ENCODE results near the gene CLMN. TPM values are rescaled to one million over a fixed set of nuclear protein-coding genes. Genes with fewer than 3 reads are reported as not detected.

The CLMN gene
- total and polyA plus RNA-seq, 2 experiments from 2014 or later: 3.2 to 5.7 TPM

DNA sequence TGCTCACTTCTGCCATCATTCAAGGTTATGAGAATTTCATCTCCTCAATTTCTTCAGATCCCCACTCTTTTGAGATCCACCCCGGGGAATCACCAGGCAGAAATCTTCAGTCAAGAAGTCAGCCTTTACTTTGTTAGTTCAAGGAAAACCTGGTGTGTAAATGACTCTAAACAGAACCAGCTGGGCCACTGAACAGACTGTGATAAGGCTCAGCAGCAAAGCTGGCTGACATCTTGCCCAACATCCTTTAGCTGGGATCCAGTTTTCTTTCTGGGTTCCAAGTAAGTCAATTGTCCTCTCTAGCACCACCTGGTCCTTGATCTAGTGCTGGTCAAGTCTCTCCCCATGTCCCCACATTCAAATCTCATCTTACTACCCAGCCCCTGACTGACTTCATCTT lies 11.6 kb downstream of the CLMN start (continued):
- TF ChIP-seq, protein P1, sequence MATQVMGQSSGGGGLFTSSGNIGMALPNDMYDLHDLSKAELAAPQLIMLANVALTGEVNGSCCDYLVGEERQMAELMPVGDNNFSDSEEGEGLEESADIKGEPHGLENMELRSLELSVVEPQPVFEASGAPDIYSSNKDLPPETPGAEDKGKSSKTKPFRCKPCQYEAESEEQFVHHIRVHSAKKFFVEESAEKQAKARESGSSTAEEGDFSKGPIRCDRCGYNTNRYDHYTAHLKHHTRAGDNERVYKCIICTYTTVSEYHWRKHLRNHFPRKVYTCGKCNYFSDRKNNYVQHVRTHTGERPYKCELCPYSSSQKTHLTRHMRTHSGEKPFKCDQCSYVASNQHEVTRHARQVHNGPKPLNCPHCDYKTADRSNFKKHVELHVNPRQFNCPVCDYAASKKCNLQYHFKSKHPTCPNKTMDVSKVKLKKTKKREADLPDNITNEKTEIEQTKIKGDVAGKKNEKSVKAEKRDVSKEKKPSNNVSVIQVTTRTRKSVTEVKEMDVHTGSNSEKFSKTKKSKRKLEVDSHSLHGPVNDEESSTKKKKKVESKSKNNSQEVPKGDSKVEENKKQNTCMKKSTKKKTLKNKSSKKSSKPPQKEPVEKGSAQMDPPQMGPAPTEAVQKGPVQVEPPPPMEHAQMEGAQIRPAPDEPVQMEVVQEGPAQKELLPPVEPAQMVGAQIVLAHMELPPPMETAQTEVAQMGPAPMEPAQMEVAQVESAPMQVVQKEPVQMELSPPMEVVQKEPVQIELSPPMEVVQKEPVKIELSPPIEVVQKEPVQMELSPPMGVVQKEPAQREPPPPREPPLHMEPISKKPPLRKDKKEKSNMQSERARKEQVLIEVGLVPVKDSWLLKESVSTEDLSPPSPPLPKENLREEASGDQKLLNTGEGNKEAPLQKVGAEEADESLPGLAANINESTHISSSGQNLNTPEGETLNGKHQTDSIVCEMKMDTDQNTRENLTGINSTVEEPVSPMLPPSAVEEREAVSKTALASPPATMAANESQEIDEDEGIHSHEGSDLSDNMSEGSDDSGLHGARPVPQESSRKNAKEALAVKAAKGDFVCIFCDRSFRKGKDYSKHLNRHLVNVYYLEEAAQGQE (IDR thresholded peaks at IDR 0.05; ENCODE audit: unreplicated experiment): no peak
- TF ChIP-seq STAT1 (IDR thresholded peaks at IDR 0.05; ENCODE audit: unreplicated experiment): no peak

- no peaks in the 10 kb centered on the region for H3F3A ChIP-seq (replicated peaks; ENCODE audit: low read depth)
- peaks cover 2% of the 10 kb centered on the region; the same call in 1 of the 3 replicates for H3K9me3 Mint-ChIP-seq
- no peaks in the 10 kb centered on the region for H3K9me2 ChIP-seq (ENCODE audit: insufficient read depth)
- H3K4me3 Mint-ChIP-seq: no peak overlapping the region
- H3K79me2 ChIP-seq (replicated peaks; ENCODE audit: insufficient read depth): no peaks in the 10 kb centered on the region
- no peak overlapping the region for H3K4me3 ChIP-seq
- H3K4me2 ChIP-seq: no peak overlapping the region
- no peaks in the 10 kb centered on the region for H3K27me3 ChIP-seq (ENCODE audit: insufficient read depth)
- H3K4me1 Mint-ChIP-seq: peaks cover 17% of the 10 kb centered on the region
- ATAC-seq: no peak
- no peaks in the 10 kb centered on the region for H3K4me1 ChIP-seq (ENCODE audit: insufficient read depth)
- H4K20me1 ChIP-seq (replicated peaks; ENCODE audit: insufficient read depth): no peaks in the 10 kb centered on the region
- DNase-seq (ENCODE audit: low spot score): no peak
- no peak for TF ChIP-seq CREB1 (CRISPR knock-in tag; IDR thresholded peaks at IDR 0.05; ENCODE audit: low read depth)
- TF ChIP-seq STAT1 (IDR thresholded peaks at IDR 0.05; ENCODE audit: unreplicated experiment): no peak
- TF ChIP-seq NANOG (IDR thresholded peaks at IDR 0.05; ENCODE audit: borderline replicate concordance): no peak
- H3K36me3 Mint-ChIP-seq (ENCODE audit: low read depth): no peaks in the 10 kb centered on the region; the same call in 2 of the 3 replicates
- H3K27me3 Mint-ChIP-seq (ENCODE audit: insufficient read depth, low read depth, poor library complexity): peaks cover 15% of the 10 kb centered on the region
- H2AFZ ChIP-seq: no peak overlapping the region
- H3K27ac ChIP-seq (ENCODE audit: low read depth): no peak overlapping the region
- no peak overlapping the region for H3K27ac Mint-ChIP-seq
- H3K36me3 ChIP-seq (ENCODE audit: insufficient read depth): no peaks in the 10 kb centered on the region
Measured at GRCh38 chr14:95307402-95308041, 12.2 kb downstream of the CLMN start.

DNA sequence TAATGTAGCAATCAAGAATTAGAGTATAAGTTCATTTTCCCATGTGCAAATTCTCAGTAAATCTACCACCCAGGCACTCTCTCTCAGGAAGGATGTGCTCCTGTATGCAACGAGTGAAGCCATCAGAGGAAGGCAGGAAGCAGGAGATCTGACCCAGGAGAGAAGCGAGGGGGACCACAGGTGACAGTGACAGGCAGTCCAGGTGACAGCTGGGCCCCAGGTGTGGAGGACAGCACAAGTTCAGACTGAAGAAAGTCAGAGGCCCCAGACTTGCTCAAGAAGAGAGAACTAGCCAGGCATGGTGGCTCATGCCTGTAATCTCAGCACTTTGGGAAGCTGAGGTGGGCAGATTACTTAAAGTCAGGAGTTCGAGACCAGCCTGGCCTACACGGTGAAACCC lies 13.8 kb downstream of the CLMN start:
- H3K4me3 ChIP-seq: no peak overlapping the region
- Mint-ChIP-seq H3K36me3 (ENCODE audit: low read depth) (no peaks in the 10 kb centered on the region; the same call in 2 of the 3 replicates), H3K27me3 (ENCODE audit: insufficient read depth, low read depth, poor library complexity) (peaks cover 11% of the 10 kb centered on the region), H3K4me1 (peaks cover 11% of the 10 kb centered on the region; the same call in 2 of the 3 replicates), H3K27ac (no peak overlapping the region), H3K4me3 (no peak overlapping the region), H3K9me3 (peaks cover 2% of the 10 kb centered on the region; the same call in 1 of the 3 replicates)
- H4K20me1 ChIP-seq (replicated peaks; ENCODE audit: insufficient read depth): no peaks in the 10 kb centered on the region
- H2AFZ ChIP-seq: no peak overlapping the region
- no peak for DNase-seq (ENCODE audit: low spot score)
- ATAC-seq: no peak
- no peak overlapping the region for H3K4me2 ChIP-seq
- no peaks in the 10 kb centered on the region for H3F3A ChIP-seq (replicated peaks; ENCODE audit: low read depth)
- H3K36me3 ChIP-seq (ENCODE audit: insufficient read depth): no peaks in the 10 kb centered on the region
- no peaks in the 10 kb centered on the region for H3K4me1 ChIP-seq (ENCODE audit: insufficient read depth)
- H3K27ac ChIP-seq (ENCODE audit: low read depth): no peak overlapping the region
- no peaks in the 10 kb centered on the region for H3K9me2 ChIP-seq (ENCODE audit: insufficient read depth)
- H3K27me3 ChIP-seq (ENCODE audit: insufficient read depth): no peaks in the 10 kb centered on the region
- no peaks in the 10 kb centered on the region for H3K79me2 ChIP-seq (replicated peaks; ENCODE audit: insufficient read depth)
- no peak for TF ChIP-seq STAT1 (IDR thresholded peaks at IDR 0.05; ENCODE audit: unreplicated experiment)
- no peak for TF ChIP-seq EZH2phosphoT487 (IDR thresholded peaks at IDR 0.05; ENCODE audit: unreplicated experiment)
- TF ChIP-seq, protein P2, sequence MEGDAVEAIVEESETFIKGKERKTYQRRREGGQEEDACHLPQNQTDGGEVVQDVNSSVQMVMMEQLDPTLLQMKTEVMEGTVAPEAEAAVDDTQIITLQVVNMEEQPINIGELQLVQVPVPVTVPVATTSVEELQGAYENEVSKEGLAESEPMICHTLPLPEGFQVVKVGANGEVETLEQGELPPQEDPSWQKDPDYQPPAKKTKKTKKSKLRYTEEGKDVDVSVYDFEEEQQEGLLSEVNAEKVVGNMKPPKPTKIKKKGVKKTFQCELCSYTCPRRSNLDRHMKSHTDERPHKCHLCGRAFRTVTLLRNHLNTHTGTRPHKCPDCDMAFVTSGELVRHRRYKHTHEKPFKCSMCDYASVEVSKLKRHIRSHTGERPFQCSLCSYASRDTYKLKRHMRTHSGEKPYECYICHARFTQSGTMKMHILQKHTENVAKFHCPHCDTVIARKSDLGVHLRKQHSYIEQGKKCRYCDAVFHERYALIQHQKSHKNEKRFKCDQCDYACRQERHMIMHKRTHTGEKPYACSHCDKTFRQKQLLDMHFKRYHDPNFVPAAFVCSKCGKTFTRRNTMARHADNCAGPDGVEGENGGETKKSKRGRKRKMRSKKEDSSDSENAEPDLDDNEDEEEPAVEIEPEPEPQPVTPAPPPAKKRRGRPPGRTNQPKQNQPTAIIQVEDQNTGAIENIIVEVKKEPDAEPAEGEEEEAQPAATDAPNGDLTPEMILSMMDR (conservative IDR thresholded peaks at IDR 0.05; ENCODE audit: low read depth in 2 of 2): no peak
- no peak for TF ChIP-seq POLR2AphosphoS5 (IDR thresholded peaks at IDR 0.05; ENCODE audit: low read depth)
- no peak for TF ChIP-seq ZNF462 (CRISPR knock-in tag; IDR thresholded peaks at IDR 0.05)
